GM23338 (cell line): ENCODE measurements around the gene CALCOCO1. TPM values are rescaled to one million over a fixed set of nuclear protein-coding genes. Genes with fewer than 3 reads are reported as not detected.

Experiments used
- ATAC-seq: fragments of 200-7000 bp; cut with Tn5 transposase; 3 replicates; pipeline ENCODE4 v1.9.1; 2020
- DNase-seq: peaks from one replicate; pipeline ENCODE4 v3.0.0-alpha.2; 2015; ENCODE audit warnings: low spot score
- H2AFZ ChIP-seq: fragments of 200-600 bp; sonication (generic); 2 replicates; pipeline ENCODE4 v1.8.0; 2016; ENCODE audit warnings: antibody characterized with exemption, mild to moderate bottlenecking, moderate library complexity
- H3F3A ChIP-seq: fragments of 200-600 bp; sonication (generic); replicated peaks from 2 replicates; pipeline ENCODE4 v1.8.0; 2017; ENCODE audit warnings: antibody characterized with exemption, mixed run types, low read depth
- H3K27ac ChIP-seq: fragments of 200-600 bp; sonication (generic); 2 replicates; pipeline ENCODE4 v1.6.1; 2016; ENCODE audit warnings: low read depth
- H3K27me3 ChIP-seq: fragments of 200-600 bp; sonication (generic); 2 replicates; pipeline ENCODE4 v1.8.0; 2016; ENCODE audit warnings: mild to moderate bottlenecking, mixed run types, moderate library complexity; ENCODE audit not compliant: insufficient read depth
- H3K36me3 ChIP-seq: fragments of 200-600 bp; sonication (generic); 2 replicates; pipeline ENCODE4 v1.8.0; 2016; ENCODE audit warnings: mild to moderate bottlenecking; ENCODE audit not compliant: insufficient read depth
- H3K4me1 ChIP-seq: fragments of 200-600 bp; sonication (generic); 2 replicates; pipeline ENCODE4 v1.8.0; 2016; ENCODE audit warnings: mild to moderate bottlenecking, moderate library complexity; ENCODE audit not compliant: insufficient read depth
- H3K4me2 ChIP-seq: fragments of 200-600 bp; sonication (generic); 2 replicates; pipeline ENCODE4 v1.7.1; 2017; ENCODE audit warnings: mixed run types
- H3K4me3 ChIP-seq: fragments of 200-600 bp; sonication (generic); 2 replicates; pipeline ENCODE4 v1.6.1; 2016; ENCODE audit warnings: mixed run types
- H3K79me2 ChIP-seq: fragments of 200-600 bp; sonication (generic); replicated peaks from 2 replicates; pipeline ENCODE4 v1.8.0; 2017; ENCODE audit warnings: mild to moderate bottlenecking; ENCODE audit not compliant: insufficient read depth
- H3K9me2 ChIP-seq: fragments of 200-600 bp; sonication (generic); 2 replicates; pipeline ENCODE4 v1.8.0; 2017; ENCODE audit not compliant: insufficient read depth
- H4K20me1 ChIP-seq: fragments of 200-600 bp; sonication (generic); replicated peaks from 2 replicates; pipeline ENCODE4 v1.8.0; 2017; ENCODE audit warnings: mild to moderate bottlenecking; ENCODE audit not compliant: insufficient read depth
- H3K27ac Mint-ChIP-seq: 2 replicates; pipeline ENCODE4 v1.8.0; 2020; ENCODE audit warnings: inconsistent platforms, mild to moderate bottlenecking, moderate library complexity, mixed read lengths
- H3K27me3 Mint-ChIP-seq: 3 replicates; pipeline ENCODE4 v1.8.0; 2022; ENCODE audit warnings: low read depth, mild to moderate bottlenecking, moderate library complexity, mixed read lengths, inconsistent platforms; ENCODE audit not compliant: insufficient read depth, poor library complexity
- H3K36me3 Mint-ChIP-seq: 3 replicates; pipeline ENCODE4 v1.8.0; 2021; ENCODE audit warnings: low read depth, mild to moderate bottlenecking, inconsistent platforms, moderate library complexity, mixed read lengths
- H3K4me1 Mint-ChIP-seq: 3 replicates; pipeline ENCODE4 v1.8.0; 2020; ENCODE audit warnings: mild to moderate bottlenecking, inconsistent platforms, mixed read lengths
- H3K4me3 Mint-ChIP-seq: 3 replicates; pipeline ENCODE4 v1.8.0; 2021; ENCODE audit warnings: moderate library complexity, mild to moderate bottlenecking, inconsistent platforms, mixed read lengths
- H3K9me3 Mint-ChIP-seq: 3 replicates; pipeline ENCODE4 v1.8.0; 2020; ENCODE audit warnings: moderate library complexity, mild to moderate bottlenecking, inconsistent platforms, mixed read lengths
- EZH2 ChIP-seq: fragments of 200-600 bp; sonication (generic); IDR thresholded peaks from one replicate; pipeline ENCODE4 v1.8.0; 2017; ENCODE audit warnings: antibody characterized with exemption, mild to moderate bottlenecking, low read depth; ENCODE audit not compliant: unreplicated experiment
- EZH2phosphoT487 ChIP-seq: fragments of 200-600 bp; sonication (generic); IDR thresholded peaks from one replicate; pipeline ENCODE4 v1.8.1; 2018; ENCODE audit warnings: antibody characterized with exemption; ENCODE audit not compliant: unreplicated experiment
- POLR2AphosphoS5 ChIP-seq: IDR thresholded peaks from 2 replicates; pipeline ENCODE4 v1.6.1; 2016; ENCODE audit warnings: antibody characterized with exemption, low read depth
- ZNF114 ChIP-seq: fragments of 250-450 bp; sonication (Bioruptor Pico); IDR thresholded peaks from 2 replicates; pipeline ENCODE4 v1.5.0; 2020; ENCODE audit warnings: mild to moderate bottlenecking, moderate library complexity
- polyA plus RNA-seq: library from polyadenylated mRNA; unstranded; fragments of >200 nt; fragmentation: Nextera tagmentation; extraction: Ambion mirVana; gene quantifications from 2 replicates; pipeline ENCODE4 v1.2.1, GENCODE V29; 2016
- total RNA-seq: library from RNA; depleted of rRNA; stranded (reverse); fragments of >200 nt; shearing (Covaris generic); gene quantifications from 2 replicates; pipeline ENCODE4 v1.2.3, GENCODE V29; 2014
- TF ChIP-seq, protein P1 (sequence below): IDR thresholded peaks from 2 replicates; pipeline ENCODE4 v1.6.1; 2016; ENCODE audit warnings: antibody characterized with exemption
- TF ChIP-seq, protein P2 (sequence below): fragments of 250-450 bp; sonication (Bioruptor Pico); IDR thresholded peaks from 2 replicates; pipeline ENCODE4 v1.5.0; 2020; ENCODE audit warnings: mild to moderate bottlenecking, moderate library complexity
- TF ChIP-seq, protein P3 (sequence below), 2 experiments: fragments of 200-600 bp in 1 of 2; sonication (generic) in 1 of 2; conservative IDR thresholded peaks; 2 replicates each; pipeline versions ENCODE4 v1.5.1 to v1.6.1; 2016 to 2017; ENCODE audit warnings: antibody characterized with exemption in 2 of 2, low read depth in 2 of 2, mild to moderate bottlenecking in 2 of 2, moderate library complexity in 1 of 2

CALCOCO1 gene
- total and polyA plus RNA-seq, 2 experiments from 2014 or later: 6.5 to 20.4 TPM

DNA sequence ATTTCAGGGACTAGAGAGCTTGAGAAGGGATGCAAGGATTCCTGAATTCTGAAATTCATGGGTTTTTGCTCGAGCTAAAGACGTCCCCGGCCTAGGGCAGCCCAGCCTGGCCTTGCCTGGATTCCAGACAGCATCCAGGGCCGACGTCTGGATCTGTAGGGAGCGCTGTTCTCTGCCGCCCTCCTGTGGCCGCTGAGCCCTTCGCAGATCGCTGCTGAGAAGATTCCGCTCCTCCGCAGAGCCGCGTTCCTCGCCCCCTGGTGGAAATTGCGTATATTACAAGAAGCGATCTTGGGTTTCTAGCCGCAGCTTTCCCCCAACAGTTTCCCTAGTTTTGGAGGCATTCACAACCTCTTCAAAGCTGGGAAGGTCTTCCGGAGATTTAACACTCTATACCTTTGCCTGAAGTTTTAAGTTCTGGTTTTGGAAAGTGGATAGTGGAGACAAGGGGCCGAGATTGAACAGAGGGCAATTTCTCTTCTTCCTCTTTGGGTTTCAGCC lies 19.4 kb upstream of the CALCOCO1 start:
- peaks cover 32% of the 10 kb centered on the region for H3K4me1 ChIP-seq
- Mint-ChIP-seq H3K27ac (no peak overlapping the region), H3K9me3 (no peaks in the 10 kb centered on the region)

DNA sequence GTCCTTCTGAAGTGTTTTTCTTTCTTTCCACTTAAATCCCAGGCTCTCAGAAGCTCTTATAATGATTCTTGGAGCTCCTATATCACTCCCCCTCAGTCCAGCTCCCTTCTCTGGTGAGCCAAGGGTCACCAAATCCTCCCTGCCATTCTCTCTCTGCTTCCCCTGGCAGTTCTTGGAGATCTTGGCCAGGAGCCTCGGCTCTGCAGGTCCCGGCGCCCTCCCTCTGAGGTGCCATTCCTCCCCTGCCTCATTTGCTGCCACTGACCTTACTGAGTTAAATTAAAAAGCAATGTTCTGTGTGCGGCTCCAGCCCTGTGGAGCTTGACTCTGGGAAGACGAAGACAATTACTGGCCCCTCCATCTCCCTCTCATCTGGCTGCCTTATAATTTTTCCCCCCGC lies 17.5 kb upstream of the CALCOCO1 start:
- Histone ChIP-seq H3K4me1 (peaks cover 22% of the 10 kb centered on the region), H3K9me2 (no peaks in the 10 kb centered on the region), H4K20me1 (no peaks in the 10 kb centered on the region; the same call in 1 of the 2 replicates), H2AFZ (no peak overlapping the region), H3K4me2 (no peak overlapping the region), H3K4me3 (no peak overlapping the region), H3K27me3 (peaks cover 97% of the 10 kb centered on the region), H3F3A (no peaks in the 10 kb centered on the region), H3K36me3 (no peaks in the 10 kb centered on the region), H3K79me2 (no peaks in the 10 kb centered on the region), H3K27ac (no peak overlapping the region)
- DNase-seq (no peak), ATAC-seq (no peak)
- TF ChIP-seq, protein P1, sequence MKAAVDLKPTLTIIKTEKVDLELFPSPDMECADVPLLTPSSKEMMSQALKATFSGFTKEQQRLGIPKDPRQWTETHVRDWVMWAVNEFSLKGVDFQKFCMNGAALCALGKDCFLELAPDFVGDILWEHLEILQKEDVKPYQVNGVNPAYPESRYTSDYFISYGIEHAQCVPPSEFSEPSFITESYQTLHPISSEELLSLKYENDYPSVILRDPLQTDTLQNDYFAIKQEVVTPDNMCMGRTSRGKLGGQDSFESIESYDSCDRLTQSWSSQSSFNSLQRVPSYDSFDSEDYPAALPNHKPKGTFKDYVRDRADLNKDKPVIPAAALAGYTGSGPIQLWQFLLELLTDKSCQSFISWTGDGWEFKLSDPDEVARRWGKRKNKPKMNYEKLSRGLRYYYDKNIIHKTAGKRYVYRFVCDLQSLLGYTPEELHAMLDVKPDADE: no peak
- TF ChIP-seq, protein P2, sequence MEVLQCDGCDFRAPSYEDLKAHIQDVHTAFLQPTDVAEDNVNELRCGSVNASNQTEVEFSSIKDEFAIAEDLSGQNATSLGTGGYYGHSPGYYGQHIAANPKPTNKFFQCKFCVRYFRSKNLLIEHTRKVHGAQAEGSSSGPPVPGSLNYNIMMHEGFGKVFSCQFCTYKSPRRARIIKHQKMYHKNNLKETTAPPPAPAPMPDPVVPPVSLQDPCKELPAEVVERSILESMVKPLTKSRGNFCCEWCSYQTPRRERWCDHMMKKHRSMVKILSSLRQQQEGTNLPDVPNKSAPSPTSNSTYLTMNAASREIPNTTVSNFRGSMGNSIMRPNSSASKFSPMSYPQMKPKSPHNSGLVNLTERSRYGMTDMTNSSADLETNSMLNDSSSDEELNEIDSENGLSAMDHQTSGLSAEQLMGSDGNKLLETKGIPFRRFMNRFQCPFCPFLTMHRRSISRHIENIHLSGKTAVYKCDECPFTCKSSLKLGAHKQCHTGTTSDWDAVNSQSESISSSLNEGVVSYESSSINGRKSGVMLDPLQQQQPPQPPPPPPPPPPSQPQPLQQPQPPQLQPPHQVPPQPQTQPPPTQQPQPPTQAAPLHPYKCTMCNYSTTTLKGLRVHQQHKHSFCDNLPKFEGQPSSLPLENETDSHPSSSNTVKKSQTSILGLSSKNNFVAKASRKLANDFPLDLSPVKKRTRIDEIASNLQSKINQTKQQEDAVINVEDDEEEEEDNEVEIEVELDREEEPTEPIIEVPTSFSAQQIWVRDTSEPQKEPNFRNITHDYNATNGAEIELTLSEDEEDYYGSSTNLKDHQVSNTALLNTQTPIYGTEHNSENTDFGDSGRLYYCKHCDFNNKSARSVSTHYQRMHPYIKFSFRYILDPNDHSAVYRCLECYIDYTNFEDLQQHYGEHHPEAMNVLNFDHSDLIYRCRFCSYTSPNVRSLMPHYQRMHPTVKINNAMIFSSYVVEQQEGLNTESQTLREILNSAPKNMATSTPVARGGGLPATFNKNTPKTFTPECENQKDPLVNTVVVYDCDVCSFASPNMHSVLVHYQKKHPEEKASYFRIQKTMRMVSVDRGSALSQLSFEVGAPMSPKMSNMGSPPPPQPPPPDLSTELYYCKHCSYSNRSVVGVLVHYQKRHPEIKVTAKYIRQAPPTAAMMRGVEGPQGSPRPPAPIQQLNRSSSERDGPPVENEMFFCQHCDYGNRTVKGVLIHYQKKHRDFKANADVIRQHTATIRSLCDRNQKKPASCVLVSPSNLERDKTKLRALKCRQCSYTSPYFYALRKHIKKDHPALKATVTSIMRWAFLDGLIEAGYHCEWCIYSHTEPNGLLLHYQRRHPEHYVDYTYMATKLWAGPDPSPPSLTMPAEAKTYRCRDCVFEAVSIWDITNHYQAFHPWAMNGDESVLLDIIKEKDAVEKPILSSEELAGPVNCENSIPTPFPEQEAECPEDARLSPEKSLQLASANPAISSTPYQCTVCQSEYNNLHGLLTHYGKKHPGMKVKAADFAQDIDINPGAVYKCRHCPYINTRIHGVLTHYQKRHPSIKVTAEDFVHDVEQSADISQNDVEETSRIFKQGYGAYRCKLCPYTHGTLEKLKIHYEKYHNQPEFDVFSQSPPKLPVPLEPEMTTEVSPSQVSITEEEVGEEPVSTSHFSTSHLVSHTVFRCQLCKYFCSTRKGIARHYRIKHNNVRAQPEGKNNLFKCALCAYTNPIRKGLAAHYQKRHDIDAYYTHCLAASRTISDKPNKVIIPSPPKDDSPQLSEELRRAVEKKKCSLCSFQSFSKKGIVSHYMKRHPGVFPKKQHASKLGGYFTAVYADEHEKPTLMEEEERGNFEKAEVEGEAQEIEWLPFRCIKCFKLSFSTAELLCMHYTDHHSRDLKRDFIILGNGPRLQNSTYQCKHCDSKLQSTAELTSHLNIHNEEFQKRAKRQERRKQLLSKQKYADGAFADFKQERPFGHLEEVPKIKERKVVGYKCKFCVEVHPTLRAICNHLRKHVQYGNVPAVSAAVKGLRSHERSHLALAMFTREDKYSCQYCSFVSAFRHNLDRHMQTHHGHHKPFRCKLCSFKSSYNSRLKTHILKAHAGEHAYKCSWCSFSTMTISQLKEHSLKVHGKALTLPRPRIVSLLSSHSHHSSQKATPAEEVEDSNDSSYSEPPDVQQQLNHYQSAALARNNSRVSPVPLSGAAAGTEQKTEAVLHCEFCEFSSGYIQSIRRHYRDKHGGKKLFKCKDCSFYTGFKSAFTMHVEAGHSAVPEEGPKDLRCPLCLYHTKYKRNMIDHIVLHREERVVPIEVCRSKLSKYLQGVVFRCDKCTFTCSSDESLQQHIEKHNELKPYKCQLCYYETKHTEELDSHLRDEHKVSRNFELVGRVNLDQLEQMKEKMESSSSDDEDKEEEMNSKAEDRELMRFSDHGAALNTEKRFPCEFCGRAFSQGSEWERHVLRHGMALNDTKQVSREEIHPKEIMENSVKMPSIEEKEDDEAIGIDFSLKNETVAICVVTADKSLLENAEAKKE (CRISPR knock-in tag): no peak
- no peak for TF ChIP-seq ZNF114 (CRISPR knock-in tag)
- peak; percentile 18 for TF ChIP-seq EZH2
- TF ChIP-seq POLR2AphosphoS5: no peak
- no peak overlapping the region for H3K4me3 Mint-ChIP-seq
- peaks cover 9% of the 10 kb centered on the region for H3K4me1 Mint-ChIP-seq
- H3K27me3 Mint-ChIP-seq: peaks cover 12% of the 10 kb centered on the region
- no peaks in the 10 kb centered on the region for H3K9me3 Mint-ChIP-seq
- no peaks in the 10 kb centered on the region for H3K36me3 Mint-ChIP-seq
- H3K27ac Mint-ChIP-seq: no peak overlapping the region

More for the DNA sequence above, 19.4 kb upstream of the CALCOCO1 start:
- Histone ChIP-seq H3K9me2 (no peaks in the 10 kb centered on the region), H2AFZ (no peak overlapping the region), H3K27me3 (peaks cover 97% of the 10 kb centered on the region), H4K20me1 (no peaks in the 10 kb centered on the region; the same call in 1 of the 2 replicates), H3K4me2 (no peak overlapping the region), H3F3A (0 out of 2 replicates have a peak, but pooled peaks cover 3% of the 10 kb centered on the region), H3K27ac (no peak overlapping the region), H3K79me2 (no peaks in the 10 kb centered on the region), H3K36me3 (no peaks in the 10 kb centered on the region), H3K4me3 (no peak overlapping the region)
- DNase-seq (peak; percentile 97), ATAC-seq (peak; percentile 74)
- peaks cover 12% of the 10 kb centered on the region for H3K27me3 Mint-ChIP-seq
- peaks cover 9% of the 10 kb centered on the region for H3K4me1 Mint-ChIP-seq
- no peak for TF ChIP-seq EZH2phosphoT487
- TF ChIP-seq EZH2: peak; percentile 48
- TF ChIP-seq, protein P3, sequence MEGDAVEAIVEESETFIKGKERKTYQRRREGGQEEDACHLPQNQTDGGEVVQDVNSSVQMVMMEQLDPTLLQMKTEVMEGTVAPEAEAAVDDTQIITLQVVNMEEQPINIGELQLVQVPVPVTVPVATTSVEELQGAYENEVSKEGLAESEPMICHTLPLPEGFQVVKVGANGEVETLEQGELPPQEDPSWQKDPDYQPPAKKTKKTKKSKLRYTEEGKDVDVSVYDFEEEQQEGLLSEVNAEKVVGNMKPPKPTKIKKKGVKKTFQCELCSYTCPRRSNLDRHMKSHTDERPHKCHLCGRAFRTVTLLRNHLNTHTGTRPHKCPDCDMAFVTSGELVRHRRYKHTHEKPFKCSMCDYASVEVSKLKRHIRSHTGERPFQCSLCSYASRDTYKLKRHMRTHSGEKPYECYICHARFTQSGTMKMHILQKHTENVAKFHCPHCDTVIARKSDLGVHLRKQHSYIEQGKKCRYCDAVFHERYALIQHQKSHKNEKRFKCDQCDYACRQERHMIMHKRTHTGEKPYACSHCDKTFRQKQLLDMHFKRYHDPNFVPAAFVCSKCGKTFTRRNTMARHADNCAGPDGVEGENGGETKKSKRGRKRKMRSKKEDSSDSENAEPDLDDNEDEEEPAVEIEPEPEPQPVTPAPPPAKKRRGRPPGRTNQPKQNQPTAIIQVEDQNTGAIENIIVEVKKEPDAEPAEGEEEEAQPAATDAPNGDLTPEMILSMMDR (conservative IDR thresholded peaks at IDR 0.05; ENCODE audit: low read depth in 2 of 2): peak; percentile 99 to 100
- H3K4me3 Mint-ChIP-seq: no peak overlapping the region; the same call in 2 of the 3 replicates
- H3K36me3 Mint-ChIP-seq: no peaks in the 10 kb centered on the region
